Measurements from ENCODE around the gene SLC22A23.

The SLC22A23 gene

DNA sequence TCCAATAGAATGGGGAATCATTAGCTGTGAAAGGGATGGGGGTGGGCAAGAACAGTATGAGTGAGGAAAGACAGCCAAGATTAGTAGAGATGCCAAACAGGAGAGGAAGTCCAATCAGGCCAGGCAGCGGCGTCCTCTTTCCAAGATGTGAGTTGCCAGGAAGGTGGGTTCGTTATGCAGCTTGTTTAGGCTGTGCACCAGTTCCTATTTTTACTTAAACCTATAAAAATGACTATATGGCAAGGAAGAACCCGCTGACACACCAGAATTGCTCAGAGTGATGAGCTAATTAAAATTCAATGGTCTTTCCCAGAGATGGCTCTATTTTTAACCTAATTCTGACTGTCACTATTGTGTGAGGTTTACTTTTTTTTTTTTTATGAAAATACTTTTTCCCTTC lies 88.2 kb downstream of the SLC22A23 start:
- no peak for FAIRE-seq

DNA sequence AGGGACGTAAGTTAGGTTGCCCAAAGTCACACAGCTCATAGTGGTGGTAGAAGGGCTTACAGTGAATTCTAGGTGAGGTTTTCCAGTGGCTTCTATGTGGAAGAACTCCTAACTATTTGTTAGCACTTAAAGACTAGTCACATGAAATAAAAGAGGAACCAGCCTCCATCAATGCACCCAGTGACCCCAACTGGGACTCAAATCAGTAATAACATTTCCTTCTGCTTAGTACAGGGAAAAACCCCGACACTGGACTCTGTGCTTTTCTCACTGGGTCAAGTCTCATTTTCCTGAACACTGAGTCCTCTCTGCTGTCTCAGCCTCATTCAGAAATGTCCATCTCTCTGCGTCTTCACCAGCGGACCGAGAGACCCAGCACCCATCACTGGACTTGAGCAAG lies 89.2 kb downstream of the SLC22A23 start:
- FAIRE-seq = no peak

DNA sequence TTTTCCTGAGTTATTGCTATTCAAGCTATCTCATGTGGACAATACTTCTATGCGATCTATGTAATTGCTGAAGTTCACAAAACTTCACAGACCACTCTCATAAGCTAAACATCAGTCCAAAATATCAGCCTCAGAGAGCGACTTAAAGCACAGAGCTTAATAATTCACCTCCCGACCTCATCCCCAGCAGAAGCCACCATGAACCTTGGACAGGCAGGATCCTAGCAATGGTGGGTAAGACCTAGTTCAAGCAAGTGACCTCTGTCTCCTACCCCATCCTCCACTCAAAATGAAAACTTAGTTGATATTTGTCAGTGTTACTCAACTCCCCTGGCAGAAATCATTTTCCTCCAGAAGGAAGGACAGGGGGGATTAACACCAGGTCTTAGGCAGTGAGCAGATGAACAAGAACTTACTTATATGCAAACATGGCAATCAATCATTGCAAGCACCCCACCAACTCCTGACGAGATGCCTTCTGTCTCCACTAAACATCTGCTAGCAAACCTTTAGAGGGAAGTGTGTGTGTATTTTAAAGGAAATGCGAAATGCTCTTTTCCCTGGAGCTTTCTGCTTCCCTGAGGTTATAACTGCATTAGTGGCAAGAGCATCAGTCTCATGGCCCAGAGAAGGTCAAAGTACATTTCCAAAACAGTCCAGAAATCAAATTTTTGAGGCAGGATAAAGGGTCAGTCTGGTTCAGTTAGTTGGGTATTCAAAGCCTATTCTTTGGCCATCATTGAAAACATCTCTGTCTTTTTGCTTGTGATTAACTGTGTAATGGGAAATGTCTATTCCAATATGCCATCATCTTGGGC lies 90.0 kb downstream of the SLC22A23 start:
- FAIRE-seq = no peak

DNA sequence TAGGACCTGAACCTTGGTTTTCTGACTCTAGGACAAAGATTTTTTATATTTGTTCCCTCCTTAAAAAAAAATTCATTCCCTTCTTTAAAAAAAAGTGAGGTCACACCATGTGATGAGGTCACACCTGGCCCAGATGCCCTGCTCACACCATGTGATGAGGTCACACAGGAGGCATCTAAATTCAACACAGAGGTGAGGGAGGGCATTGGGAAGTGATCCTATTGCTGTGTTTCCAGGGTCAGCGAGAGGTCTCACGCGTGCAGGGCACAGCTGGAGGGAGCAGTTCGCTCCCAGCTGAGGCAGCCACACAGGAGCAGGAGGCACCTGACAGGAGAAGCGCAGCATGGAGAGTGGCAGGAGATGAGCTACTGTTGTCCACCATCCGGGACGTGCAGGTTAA lies 92.5 kb downstream of the SLC22A23 start:
- no peak for FAIRE-seq

- FAIRE-seq = no peak
Observed at GRCh38 chr6:3363296-3364025, 93.4 kb downstream of the SLC22A23 start.

DNA sequence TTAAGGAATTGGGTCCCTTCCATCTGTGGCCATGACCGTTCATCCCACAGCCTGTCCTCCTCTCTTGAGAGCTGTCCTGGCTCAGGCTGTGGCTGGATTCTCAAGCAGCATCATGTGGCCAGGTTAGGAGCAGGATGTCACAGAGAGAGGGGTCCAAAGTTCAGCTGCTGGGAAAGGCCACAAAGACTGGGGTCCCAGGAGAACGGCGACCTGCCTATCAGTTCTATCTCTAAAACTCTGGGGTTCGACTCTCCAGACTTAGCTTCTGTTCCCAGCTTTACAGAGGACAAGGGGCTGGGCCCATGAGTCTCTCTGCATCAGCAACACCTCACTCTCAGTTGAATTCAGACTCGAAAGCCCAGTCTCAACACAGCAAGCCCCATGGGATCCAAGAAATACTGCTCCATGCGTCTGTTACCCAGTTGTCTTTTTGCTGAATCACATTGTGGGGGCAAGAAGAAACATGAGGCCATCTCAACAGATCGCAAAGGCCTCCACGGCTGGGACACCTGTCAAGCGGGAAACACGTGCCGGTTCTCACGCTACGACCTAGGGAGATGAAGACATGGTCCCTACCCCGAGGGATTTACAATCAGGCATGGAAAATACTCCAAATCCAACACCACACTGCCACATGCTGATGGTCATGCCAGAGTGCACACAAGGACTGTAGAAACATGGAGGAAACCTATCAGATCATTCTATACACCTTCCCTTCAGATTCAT lies 95.4 kb downstream of the SLC22A23 start:
- no peak for FAIRE-seq

GRCh38 chr6:3360727-3361045 lies 96.2 kb downstream of the SLC22A23 start:
- no peak for FAIRE-seq

DNA sequence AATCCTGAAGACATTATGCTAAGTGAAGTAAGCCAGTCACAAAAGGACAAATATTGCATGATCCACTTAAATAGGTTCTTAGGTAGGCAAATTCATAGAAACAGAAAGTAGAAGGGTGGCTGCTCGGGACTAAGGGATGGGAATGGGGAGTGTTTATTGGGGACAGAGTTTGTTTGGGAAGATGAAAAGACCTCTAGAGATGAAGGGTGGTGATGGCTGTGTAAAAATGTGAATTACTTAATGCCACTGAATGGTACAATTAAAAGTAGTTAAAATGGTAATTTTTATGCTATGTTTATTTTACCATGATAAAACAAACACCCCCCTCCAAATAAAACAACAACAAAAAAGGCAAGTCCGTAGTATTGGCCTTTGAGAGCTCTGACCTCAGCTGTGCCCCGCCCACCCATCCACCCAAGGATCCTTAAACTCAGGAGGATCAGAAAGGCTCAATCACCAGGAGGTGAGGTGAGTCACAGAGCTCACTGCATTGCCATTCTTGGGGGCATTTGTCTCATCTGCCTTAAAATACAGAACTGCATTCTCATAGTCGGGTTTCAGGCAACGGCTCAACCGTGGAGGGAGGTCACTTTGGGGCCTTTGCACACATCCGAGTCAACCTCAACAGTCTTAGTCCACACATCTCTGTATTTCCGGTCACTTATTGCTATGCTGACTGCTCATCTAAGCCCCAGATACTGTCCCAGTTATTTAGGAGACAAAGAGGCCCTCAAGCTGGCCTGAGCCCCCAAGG lies 96.7 kb downstream of the SLC22A23 start:
- FAIRE-seq = no peak

DNA sequence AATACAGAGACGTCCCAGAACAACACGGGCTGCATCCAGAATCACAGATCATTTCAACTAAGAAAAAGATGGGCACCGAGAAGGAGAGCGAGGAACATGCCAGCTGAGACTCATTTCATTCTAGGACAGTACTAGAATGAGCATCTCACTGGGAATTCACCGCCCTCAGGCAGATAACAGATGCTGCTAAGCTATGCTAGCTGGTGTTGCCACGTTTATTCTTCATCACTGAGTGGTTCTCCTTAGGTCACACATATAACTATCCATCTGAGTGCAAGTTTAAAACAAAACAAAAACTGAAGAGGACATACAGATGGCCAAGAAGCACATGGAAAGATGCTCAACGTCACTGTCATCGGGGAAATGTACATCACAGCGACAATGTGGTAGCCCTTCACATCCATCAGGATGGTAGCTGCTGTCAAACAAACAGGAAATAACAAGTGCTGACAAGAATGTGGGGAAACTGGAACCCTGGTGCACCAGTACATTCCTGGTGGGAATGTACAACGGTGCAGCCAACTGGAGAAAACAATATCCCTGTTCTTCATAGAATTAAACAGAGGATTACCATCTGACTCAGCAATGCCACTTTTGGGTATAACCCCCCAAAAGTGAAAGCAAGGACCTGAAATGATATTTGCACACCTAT lies 97.6 kb downstream of the SLC22A23 start:
- FAIRE-seq = no peak

GRCh38 chr6:3358413-3359100 lies 98.3 kb downstream of the SLC22A23 start:
- FAIRE-seq = no peak

DNA sequence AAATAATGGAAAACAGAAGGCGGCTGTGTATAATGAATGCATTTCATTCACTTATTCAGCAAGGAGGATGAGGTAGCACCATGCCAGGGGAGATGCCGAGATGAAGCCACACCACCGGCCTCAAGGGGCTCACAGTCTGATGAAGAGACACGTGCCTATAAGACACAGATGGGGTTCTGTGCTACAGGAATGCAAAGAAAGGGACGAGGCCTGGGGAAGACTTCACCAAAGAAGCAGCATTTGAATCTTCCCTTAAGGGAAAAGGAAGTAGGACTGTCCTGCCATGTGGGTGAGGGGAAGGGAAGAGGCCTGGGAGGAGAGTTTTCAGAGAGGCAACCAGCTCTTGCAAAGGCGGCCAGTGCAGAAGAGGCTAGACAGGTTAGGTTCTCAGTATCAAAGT lies 99.2 kb downstream of the SLC22A23 start:
- FAIRE-seq = no peak

- no peak for FAIRE-seq
Observed at GRCh38 chr6:3356824-3357420, 99.9 kb downstream of the SLC22A23 start.

DNA sequence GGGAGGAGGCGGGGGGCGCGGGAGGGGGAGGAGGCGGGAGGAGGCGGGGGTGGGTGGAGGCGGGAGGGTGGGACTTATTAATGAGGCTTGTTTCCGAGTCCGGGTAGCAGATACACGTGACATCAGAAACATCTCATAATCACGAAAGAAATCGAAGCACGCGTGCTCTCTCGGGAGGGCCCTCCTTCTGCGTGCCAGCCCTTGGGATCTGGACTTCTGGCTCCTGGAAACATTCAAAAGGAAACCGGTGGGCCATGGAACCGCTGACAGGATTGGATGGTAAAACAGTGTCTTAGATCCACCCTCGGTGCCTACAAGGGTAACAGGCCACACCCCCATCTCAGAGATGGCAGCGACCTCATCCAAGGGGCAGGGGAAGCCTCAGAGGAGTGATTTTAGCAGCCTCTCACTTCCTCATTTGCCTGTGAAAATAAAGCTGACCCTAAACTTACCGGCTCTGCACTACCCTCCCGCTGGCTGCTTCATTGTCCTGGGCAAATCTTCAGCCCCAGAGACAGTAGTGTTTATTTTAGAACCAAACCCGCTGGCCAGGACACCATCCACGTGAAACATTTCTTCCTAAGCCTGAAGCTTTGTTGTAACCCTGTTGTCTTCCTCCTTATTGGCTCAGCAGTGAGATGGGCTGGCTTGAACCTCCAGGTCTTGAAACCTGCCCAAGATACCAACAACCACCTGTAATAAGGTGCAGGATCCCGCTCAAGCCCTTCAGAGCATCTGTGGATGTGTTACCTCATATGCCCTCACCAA lies 100.6 kb downstream of the SLC22A23 start:
- FAIRE-seq = no peak

DNA sequence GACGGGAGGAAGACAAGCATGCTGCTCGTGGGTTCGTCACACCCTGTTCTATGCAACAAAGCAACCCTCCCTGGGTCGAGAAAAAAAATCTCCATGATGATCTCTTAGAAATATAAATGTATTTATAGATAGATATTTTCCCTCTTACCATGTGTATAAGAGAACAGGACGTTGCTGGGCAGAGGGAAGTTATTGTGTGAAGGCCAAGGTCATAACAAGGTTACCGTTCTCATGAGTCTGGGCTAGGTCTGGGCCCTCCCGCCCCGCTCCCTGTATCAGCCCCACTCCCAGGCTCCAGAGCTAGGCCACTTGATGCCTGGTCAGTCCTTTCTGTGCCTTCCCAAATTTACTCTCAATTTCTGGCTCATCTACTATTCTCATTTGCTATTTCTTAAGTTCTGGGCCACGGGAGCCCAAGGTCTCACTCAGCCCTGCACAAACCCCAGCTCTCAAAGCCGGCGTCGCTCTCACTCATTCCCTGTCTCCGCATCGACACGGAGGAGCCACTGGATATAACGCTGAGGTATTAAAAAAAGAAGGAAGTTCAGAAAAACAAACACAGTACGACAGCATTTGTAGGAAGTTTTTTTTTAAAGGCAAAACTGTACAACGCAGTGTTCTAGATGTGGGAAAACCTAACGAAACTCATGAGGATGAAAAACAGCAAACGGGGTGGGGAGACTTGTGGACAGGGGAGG lies 101.3 kb downstream of the SLC22A23 start:
- FAIRE-seq = no peak

DNA sequence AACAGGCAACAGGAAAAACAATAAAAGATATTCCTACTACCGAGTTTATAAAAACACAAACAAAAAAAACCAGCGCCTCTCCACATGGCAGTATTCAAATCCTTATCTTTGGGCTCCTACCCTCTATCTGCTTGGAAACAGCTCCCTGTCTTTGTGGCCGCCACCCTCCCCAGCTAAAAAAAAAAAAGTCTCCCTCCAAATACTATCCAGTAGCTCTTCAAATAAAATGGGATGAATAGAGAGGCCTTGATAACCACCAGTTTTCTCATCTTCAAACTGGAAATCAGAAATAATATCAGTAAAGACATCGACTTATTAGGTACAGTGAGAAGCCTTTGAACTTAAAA lies 101.9 kb downstream of the SLC22A23 start:
- FAIRE-seq = no peak

DNA sequence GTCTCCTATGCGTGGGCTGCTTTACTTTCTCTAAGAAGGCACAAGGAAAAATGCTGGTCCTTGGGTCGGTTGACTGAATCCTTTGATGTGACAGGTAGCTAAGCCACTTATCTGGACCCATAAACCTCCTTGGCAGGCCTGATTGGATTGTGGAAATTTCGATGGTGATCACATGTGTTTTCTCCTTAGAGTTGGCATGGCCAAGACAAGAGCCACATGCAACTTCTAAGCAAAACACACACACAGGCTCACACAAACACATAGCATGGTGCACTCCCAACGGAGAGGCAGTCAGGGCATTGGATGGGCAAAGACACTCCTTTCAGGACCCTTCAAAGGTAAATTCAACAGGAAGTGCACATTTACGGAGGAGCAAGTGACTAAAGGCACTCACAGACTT lies 102.9 kb downstream of the SLC22A23 start:
- FAIRE-seq = no peak

- no peak for FAIRE-seq
Observed at GRCh38 chr6:3353213-3353903, 103.5 kb downstream of the SLC22A23 start.

GRCh38 chr6:3352678-3353077 lies 104.2 kb downstream of the SLC22A23 start:
- FAIRE-seq = no peak

- FAIRE-seq = no peak
Observed at GRCh38 chr6:3351829-3352524, 104.9 kb downstream of the SLC22A23 start.
